Activated T-helper 2 cell treated with anti-CD3 and anti-CD28 coated beads, Interferon-gamma antibody, Interleukin-2, Interleukin-4, amounts not matched to agents 10 μg/mL and 5 μg/mL and 100 μg/mL, durations not matched to agents 14 hours and 24 hours and 36 hours (primary cell): ENCODE data around the gene DENND4B. TPM values are rescaled to one million over a fixed set of nuclear protein-coding genes. Genes with fewer than 3 reads are reported as not detected.
A peak's percentile ranks its signal among the peaks of the same experiment; 100 is the strongest.
"Not testable (repeated sequence)": the region's sequence is repeated elsewhere in the genome, so short reads cannot be mapped to it uniquely, and the experiment has no call there.

ENCODE experiments used
- DNase-seq: peaks from one replicate; pipeline ENCODE4 v3.0.0; 2021; ENCODE audit warnings: low spot score
- H3K27ac Mint-ChIP-seq: one replicate; pipeline ENCODE4 v1.8.0; 2021; ENCODE audit warnings: mixed read lengths
- H3K27me3 Mint-ChIP-seq: one replicate; pipeline ENCODE4 v1.8.0; 2021; ENCODE audit warnings: low read depth, mixed read lengths
- H3K36me3 Mint-ChIP-seq: one replicate; pipeline ENCODE4 v1.8.0; 2021; ENCODE audit warnings: low read depth, mixed read lengths
- H3K4me1 Mint-ChIP-seq: one replicate; pipeline ENCODE4 v1.8.0; 2021; ENCODE audit warnings: low read depth, mixed read lengths
- H3K4me3 Mint-ChIP-seq: one replicate; pipeline ENCODE4 v1.8.0; 2021; ENCODE audit warnings: low read depth, mild to moderate bottlenecking, moderate library complexity, mixed read lengths
- H3K9me3 Mint-ChIP-seq: one replicate; pipeline ENCODE4 v1.8.0; 2021; ENCODE audit warnings: mixed read lengths
- intact Hi-C: fragments of 100-400 bp; cut with micrococcal nuclease; formaldehyde crosslinking; loops from one replicate; pipeline ENCODE4 v1.15.1; 2023
- total RNA-seq: library from RNA; stranded (reverse); gene quantifications from 2 replicates; pipeline ENCODE4 v1.2.3, GENCODE V29; 2022

Gene DENND4B
- total RNA-seq, 1 donor from 2014 or later, result 124 TPM

GRCh38 chr1:153907134-153907533 lies 39.4 kb downstream of the DENND4B start:
- intact Hi-C loops, result no loop called here
- H3K27me3 Mint-ChIP-seq, result no peaks in the 10 kb centered on the region
- peaks cover 36% of the 10 kb centered on the region for H3K36me3 Mint-ChIP-seq
- H3K9me3 Mint-ChIP-seq, result peaks cover 3% of the 10 kb centered on the region
- H3K27ac Mint-ChIP-seq, result no peak overlapping the region
- peaks cover 20% of the 10 kb centered on the region for H3K4me1 Mint-ChIP-seq
- no peak overlapping the region for H3K4me3 Mint-ChIP-seq
- no peak for DNase-seq

- intact Hi-C loops, result no loop called here
- H3K36me3 Mint-ChIP-seq, result peaks cover 32% of the 10 kb centered on the region
- no peaks in the 10 kb centered on the region for H3K9me3 Mint-ChIP-seq
- DNase-seq, result no peak
- no peak overlapping the region for H3K4me3 Mint-ChIP-seq
- no peaks in the 10 kb centered on the region for H3K27me3 Mint-ChIP-seq
- peaks cover 16% of the 10 kb centered on the region for H3K4me1 Mint-ChIP-seq
- H3K27ac Mint-ChIP-seq, result no peak overlapping the region
Observed at GRCh38 chr1:153906396-153906795, 40.1 kb downstream of the DENND4B start.

DNA sequence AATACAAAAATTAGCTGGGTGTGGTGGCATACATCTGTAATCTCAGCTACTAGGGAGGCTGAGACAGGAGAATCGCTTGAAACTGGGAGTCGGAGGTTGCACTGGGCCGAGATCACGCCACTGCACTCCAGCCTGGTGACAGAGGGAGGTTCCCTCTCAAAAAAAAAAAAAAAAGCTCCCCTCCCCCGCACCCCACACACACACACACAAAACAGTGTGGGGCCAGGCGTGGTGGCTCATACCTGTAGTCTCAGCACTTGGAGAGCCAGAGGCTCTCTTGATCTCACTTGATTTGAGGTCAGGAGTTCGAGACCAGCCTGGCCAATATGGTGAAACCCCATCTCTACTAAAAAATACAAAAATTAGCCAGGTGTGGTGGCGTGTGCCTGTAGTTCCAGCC lies 40.6 kb downstream of the DENND4B start:
- H3K27ac Mint-ChIP-seq, H3K27me3 Mint-ChIP-seq, H3K4me3 Mint-ChIP-seq, H3K9me3 Mint-ChIP-seq, intact Hi-C loops, DNase-seq: not testable (repeated sequence)
- H3K4me1 Mint-ChIP-seq, result peaks cover 14% of the 10 kb centered on the region
- H3K36me3 Mint-ChIP-seq, result peaks cover 29% of the 10 kb centered on the region

- Mint-ChIP-seq H3K4me3 (no peak overlapping the region), H3K27ac (no peak overlapping the region), H3K9me3 (no peaks in the 10 kb centered on the region), H3K4me1 (peaks cover 15% of the 10 kb centered on the region), H3K36me3 (peaks cover 33% of the 10 kb centered on the region), H3K27me3 (no peaks in the 10 kb centered on the region)
- intact Hi-C loops, result no loop called here
- no peak for DNase-seq
Observed at GRCh38 chr1:153903841-153904455, 42.6 kb downstream of the DENND4B start.

GRCh38 chr1:153899509-153899908 lies 47.0 kb downstream of the DENND4B start:
- H3K36me3 Mint-ChIP-seq, result peaks cover 26% of the 10 kb centered on the region
- no peaks in the 10 kb centered on the region for H3K27me3 Mint-ChIP-seq
- H3K27ac Mint-ChIP-seq, result no peak overlapping the region
- no peak overlapping the region for H3K4me3 Mint-ChIP-seq
- no peak for DNase-seq
- no peaks in the 10 kb centered on the region for H3K9me3 Mint-ChIP-seq
- H3K4me1 Mint-ChIP-seq, result peaks cover 4% of the 10 kb centered on the region
- intact Hi-C loops, result no loop called here

- intact Hi-C loops, DNase-seq, H3K27me3 Mint-ChIP-seq, H3K4me1 Mint-ChIP-seq, H3K9me3 Mint-ChIP-seq, H3K4me3 Mint-ChIP-seq, H3K27ac Mint-ChIP-seq: not testable (repeated sequence)
- H3K36me3 Mint-ChIP-seq, result peaks cover 40% of the 10 kb centered on the region
Observed at GRCh38 chr1:153895866-153896265, 50.7 kb downstream of the DENND4B start.

- DNase-seq, intact Hi-C loops, H3K4me3 Mint-ChIP-seq, H3K27ac Mint-ChIP-seq, H3K27me3 Mint-ChIP-seq, H3K9me3 Mint-ChIP-seq: not testable (repeated sequence)
- Mint-ChIP-seq H3K4me1 (peaks cover 19% of the 10 kb centered on the region), H3K36me3 (peaks cover 43% of the 10 kb centered on the region)
Observed at GRCh38 chr1:153891042-153891441, 55.5 kb downstream of the DENND4B start.

DNA sequence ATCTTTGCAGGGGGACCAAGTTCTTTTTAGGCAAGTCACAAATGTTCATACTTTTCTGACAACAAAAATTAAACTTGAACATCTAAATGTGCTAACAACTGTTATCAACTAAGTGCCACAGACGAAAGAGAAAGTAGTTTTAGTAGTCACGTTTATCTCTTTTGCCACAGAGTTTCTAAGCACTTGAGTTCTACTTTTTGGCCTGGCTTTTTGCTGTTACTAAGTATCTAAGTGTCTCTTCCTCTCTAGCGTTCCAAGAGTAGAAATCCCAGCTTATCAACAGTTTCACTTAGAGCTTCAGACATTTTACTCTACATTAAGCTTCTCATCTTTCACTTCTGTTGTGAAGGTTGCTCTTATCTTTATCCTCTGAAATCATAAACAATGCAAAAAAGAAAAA lies 58.0 kb downstream of the DENND4B start:
- intact Hi-C loops, result loop anchor here (5.0 to 10.0 kb wide), 3 partner anchors 34 to 74 kb away; partner anchors contain the start of gene GATAD2B
- H3K27me3 Mint-ChIP-seq, result no peaks in the 10 kb centered on the region
- no peaks in the 10 kb centered on the region for H3K9me3 Mint-ChIP-seq
- peaks cover 43% of the 10 kb centered on the region for H3K36me3 Mint-ChIP-seq
- peaks cover 19% of the 10 kb centered on the region for H3K4me1 Mint-ChIP-seq
- no peak for DNase-seq
- H3K27ac Mint-ChIP-seq, result peak overlapping the region; percentile 46
- peak overlapping the region; percentile 31 for H3K4me3 Mint-ChIP-seq

GRCh38 chr1:153886127-153886526 lies 60.4 kb downstream of the DENND4B start:
- Mint-ChIP-seq H3K4me1 (peaks cover 21% of the 10 kb centered on the region), H3K27ac (no peak overlapping the region), H3K27me3 (no peaks in the 10 kb centered on the region), H3K36me3 (peaks cover 32% of the 10 kb centered on the region), H3K9me3 (no peaks in the 10 kb centered on the region), H3K4me3 (no peak overlapping the region)
- no peak for DNase-seq
- intact Hi-C loops, result loop anchor here (5.0 to 10.0 kb wide), 3 partner anchors 34 to 71 kb away; partner anchors contain the start of gene GATAD2B

DNA sequence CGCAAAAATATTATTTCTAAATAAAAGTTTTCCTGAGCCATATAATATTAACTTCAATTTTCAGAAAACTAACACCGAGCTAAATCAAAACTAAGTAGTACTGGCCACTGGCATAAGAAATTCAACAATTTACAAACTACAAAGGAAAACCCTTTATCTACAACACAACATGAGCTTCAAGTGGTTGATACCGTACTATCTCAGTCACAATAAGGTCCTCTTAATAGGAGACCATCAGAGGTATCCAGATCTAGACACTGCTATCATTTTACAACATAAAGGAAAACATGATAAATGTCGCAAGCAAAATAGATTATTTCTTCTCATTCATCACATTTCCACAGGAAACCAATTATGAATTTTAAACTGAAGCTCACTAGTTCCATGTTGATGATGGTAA lies 63.3 kb downstream of the DENND4B start:
- no peak for DNase-seq
- intact Hi-C loops, result loop anchor here (10.0 kb wide), 1 partner anchor 68 kb away; no protein-coding TSS in a partner anchor
- peaks cover 9% of the 10 kb centered on the region for H3K4me1 Mint-ChIP-seq
- no peaks in the 10 kb centered on the region for H3K9me3 Mint-ChIP-seq
- H3K4me3 Mint-ChIP-seq, result no peak overlapping the region
- H3K27me3 Mint-ChIP-seq, result no peaks in the 10 kb centered on the region
- no peak overlapping the region for H3K27ac Mint-ChIP-seq
- H3K36me3 Mint-ChIP-seq, result peaks cover 17% of the 10 kb centered on the region

DNA sequence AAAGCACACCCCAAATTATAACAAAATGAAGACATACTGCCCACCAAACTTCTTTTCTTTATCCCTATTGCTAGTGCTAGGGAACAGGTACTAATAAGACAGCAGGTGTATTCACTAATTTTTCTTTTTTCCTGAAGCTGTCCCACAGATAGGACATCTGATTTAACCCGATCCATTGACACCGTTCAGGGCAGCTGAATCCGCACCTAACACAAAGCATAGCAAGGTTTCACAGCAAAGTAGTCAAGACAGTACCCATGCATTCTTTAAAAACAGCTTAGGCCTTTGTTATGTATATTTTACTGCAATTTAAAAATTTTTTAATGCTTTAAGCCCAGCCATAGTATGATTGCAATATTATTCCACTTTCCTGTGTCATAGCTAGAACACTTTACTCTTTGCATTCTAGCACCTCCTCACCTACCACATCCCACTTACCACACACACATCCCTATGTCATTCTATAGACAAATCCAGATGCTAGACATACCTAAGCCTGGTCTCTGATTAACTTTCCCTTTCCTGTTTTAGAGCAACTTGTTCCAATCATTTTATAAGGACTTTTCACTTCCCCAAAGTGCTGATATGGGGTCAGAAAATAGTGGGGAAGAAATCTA lies 64.1 kb downstream of the DENND4B start:
- intact Hi-C loops, result loop anchor here (10.0 kb wide), 1 partner anchor 68 kb away; no protein-coding TSS in a partner anchor
- H3K4me1 Mint-ChIP-seq, result peaks cover 5% of the 10 kb centered on the region

DNA sequence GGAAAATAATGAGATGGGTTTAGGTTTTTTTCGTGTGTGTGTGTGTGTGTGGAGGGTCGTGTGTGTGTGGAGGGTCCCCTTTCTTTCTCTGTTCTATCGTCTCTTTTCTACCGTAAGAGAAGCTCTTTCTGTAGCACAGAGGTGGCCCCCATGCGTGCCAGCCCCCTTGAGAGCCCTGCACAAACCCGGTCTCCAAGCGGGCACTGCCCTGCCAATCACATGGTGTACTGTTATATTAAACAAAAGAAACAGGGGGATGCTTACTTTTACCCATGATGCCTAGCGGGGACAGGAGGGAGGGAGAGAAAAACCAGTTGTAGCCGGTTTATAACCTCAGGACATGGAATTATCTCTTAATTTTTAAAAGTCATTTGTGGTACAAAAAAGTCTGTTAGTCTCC lies 64.8 kb downstream of the DENND4B start:
- H3K27ac Mint-ChIP-seq, result no peak overlapping the region
- intact Hi-C loops, result loop anchor here (10.0 kb wide), 1 partner anchor 67 kb away; no protein-coding TSS in a partner anchor
- peaks cover 2% of the 10 kb centered on the region for H3K4me1 Mint-ChIP-seq
- no peak overlapping the region for H3K4me3 Mint-ChIP-seq
- no peaks in the 10 kb centered on the region for H3K27me3 Mint-ChIP-seq
- H3K9me3 Mint-ChIP-seq, result no peaks in the 10 kb centered on the region
- peaks cover 8% of the 10 kb centered on the region for H3K36me3 Mint-ChIP-seq
- DNase-seq, result no peak

More for the DNA sequence above, 64.1 kb downstream of the DENND4B start:
- Mint-ChIP-seq H3K4me3 (no peak overlapping the region), H3K27ac (no peak overlapping the region), H3K27me3 (no peaks in the 10 kb centered on the region), H3K36me3 (peaks cover 11% of the 10 kb centered on the region), H3K9me3 (no peaks in the 10 kb centered on the region)
- DNase-seq, result no peak

DNA sequence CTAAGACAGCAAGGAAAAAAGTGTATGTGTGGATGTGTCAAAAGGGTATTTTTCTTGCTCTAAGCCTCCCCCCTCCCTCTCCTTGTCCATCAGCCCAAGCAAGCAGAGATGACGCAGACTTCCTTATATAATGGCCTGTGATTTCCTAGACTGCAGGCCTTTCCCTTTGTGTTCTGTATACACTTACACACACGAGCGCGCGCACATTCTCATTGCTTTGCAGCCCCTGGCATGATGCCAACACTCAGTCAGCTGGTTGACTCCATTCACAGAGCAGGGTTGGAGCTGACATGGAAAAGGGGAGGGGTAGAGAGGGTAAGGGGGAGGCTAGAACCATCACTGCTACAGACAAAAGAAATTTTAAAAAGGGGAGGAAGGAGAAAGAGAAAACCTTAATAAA lies 65.6 kb downstream of the DENND4B start:
- no peak overlapping the region for H3K4me3 Mint-ChIP-seq
- DNase-seq, result no peak
- H3K36me3 Mint-ChIP-seq, result peaks cover 7% of the 10 kb centered on the region
- H3K27me3 Mint-ChIP-seq, result no peaks in the 10 kb centered on the region
- H3K9me3 Mint-ChIP-seq, result no peaks in the 10 kb centered on the region
- no peak overlapping the region for H3K27ac Mint-ChIP-seq
- intact Hi-C loops, result loop anchor here (10.0 kb wide), 1 partner anchor 66 kb away; no protein-coding TSS in a partner anchor
- peaks cover 6% of the 10 kb centered on the region for H3K4me1 Mint-ChIP-seq
